Neural crest cell (in vitro differentiated cells): ENCODE measurements around the gene PON1. TPM values are rescaled to one million over a fixed set of nuclear protein-coding genes. Genes with fewer than 3 reads are reported as not detected.

Experiments used
- DNase-seq: peaks from one replicate; pipeline ENCODE4 v3.0.0; 2021; ENCODE audit warnings: low read depth, mixed read lengths, low spot score
- H3K27ac Mint-ChIP-seq: one replicate; pipeline ENCODE4 v1.8.0; 2021; ENCODE audit warnings: mild to moderate bottlenecking, mixed read lengths; ENCODE audit not compliant: unreplicated experiment
- H3K27me3 Mint-ChIP-seq: 2 replicates; pipeline ENCODE4 v1.8.0; 2021; ENCODE audit warnings: low read depth, mild to moderate bottlenecking, mixed read lengths
- H3K36me3 Mint-ChIP-seq: 2 replicates; pipeline ENCODE4 v1.8.0; 2021; ENCODE audit warnings: low read depth, mild to moderate bottlenecking, mixed read lengths
- H3K4me1 Mint-ChIP-seq: 2 replicates; pipeline ENCODE4 v1.8.0; 2021; ENCODE audit warnings: mixed read lengths
- H3K4me3 Mint-ChIP-seq: one replicate; pipeline ENCODE4 v1.8.0; 2021; ENCODE audit warnings: mild to moderate bottlenecking, mixed read lengths
- H3K9me3 Mint-ChIP-seq: 2 replicates; pipeline ENCODE4 v1.8.0; 2021; ENCODE audit warnings: mixed read lengths
- total RNA-seq: library from RNA; stranded (reverse); gene quantifications from 2 replicates; pipeline ENCODE4 v1.2.1, GENCODE V29; 2021
- TF ChIP-seq, protein P1 (sequence below): fragments of 200-600 bp; sonication (generic); conservative IDR thresholded peaks from 2 replicates; pipeline ENCODE4 v1.5.0; 2021; ENCODE audit warnings: antibody characterized with exemption, mild to moderate bottlenecking

Gene PON1
- total RNA-seq, 1 donor from 2014 or later = not detected

- peaks cover 12% of the 10 kb centered on the region for H3K9me3 Mint-ChIP-seq
- DNase-seq = no peak
- H3K4me3 Mint-ChIP-seq = no peak overlapping the region
- no peaks in the 10 kb centered on the region for H3K36me3 Mint-ChIP-seq
- TF ChIP-seq, protein P1, sequence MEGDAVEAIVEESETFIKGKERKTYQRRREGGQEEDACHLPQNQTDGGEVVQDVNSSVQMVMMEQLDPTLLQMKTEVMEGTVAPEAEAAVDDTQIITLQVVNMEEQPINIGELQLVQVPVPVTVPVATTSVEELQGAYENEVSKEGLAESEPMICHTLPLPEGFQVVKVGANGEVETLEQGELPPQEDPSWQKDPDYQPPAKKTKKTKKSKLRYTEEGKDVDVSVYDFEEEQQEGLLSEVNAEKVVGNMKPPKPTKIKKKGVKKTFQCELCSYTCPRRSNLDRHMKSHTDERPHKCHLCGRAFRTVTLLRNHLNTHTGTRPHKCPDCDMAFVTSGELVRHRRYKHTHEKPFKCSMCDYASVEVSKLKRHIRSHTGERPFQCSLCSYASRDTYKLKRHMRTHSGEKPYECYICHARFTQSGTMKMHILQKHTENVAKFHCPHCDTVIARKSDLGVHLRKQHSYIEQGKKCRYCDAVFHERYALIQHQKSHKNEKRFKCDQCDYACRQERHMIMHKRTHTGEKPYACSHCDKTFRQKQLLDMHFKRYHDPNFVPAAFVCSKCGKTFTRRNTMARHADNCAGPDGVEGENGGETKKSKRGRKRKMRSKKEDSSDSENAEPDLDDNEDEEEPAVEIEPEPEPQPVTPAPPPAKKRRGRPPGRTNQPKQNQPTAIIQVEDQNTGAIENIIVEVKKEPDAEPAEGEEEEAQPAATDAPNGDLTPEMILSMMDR = no peak
- peaks cover 13% of the 10 kb centered on the region for H3K27me3 Mint-ChIP-seq
- peaks cover 7% of the 10 kb centered on the region for H3K4me1 Mint-ChIP-seq
- H3K27ac Mint-ChIP-seq = no peak overlapping the region
These were observed 1.5 kb downstream of the PON1 start for GRCh38 chr7:95322854-95323253.

GRCh38 chr7:95322396-95322795 lies 1.9 kb downstream of the PON1 start:
- TF ChIP-seq, protein P1 = no peak
- Mint-ChIP-seq H3K4me3 (no peak overlapping the region), H3K27ac (no peak overlapping the region), H3K27me3 (peaks cover 13% of the 10 kb centered on the region), H3K36me3 (no peaks in the 10 kb centered on the region), H3K9me3 (peaks cover 7% of the 10 kb centered on the region), H3K4me1 (peaks cover 2% of the 10 kb centered on the region)
- DNase-seq = no peak

DNA sequence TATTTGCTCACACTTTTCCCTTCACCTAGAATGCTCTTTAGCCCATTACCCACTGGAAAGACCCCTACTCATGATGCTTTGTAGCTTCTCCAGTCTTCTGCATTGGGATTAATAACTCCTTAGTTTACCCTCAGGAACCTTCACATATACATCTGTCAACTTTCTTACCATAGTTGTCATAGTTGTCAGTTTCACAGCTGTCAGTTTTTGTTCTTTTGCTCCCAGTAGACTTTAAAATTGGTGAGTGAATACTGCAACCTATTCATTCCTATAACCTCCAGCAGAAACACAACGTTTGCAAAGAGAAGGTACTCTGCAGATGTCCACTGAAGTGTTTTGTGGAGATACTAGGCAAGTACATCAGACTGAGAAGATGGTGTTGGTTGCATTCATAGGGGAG lies 2.6 kb downstream of the PON1 start:
- no peak for DNase-seq
- peaks cover 5% of the 10 kb centered on the region for H3K9me3 Mint-ChIP-seq
- H3K27ac Mint-ChIP-seq = no peak overlapping the region
- no peaks in the 10 kb centered on the region for H3K36me3 Mint-ChIP-seq
- TF ChIP-seq, protein P1 = no peak
- no peaks in the 10 kb centered on the region for H3K4me1 Mint-ChIP-seq
- peaks cover 13% of the 10 kb centered on the region for H3K27me3 Mint-ChIP-seq
- H3K4me3 Mint-ChIP-seq = no peak overlapping the region

DNA sequence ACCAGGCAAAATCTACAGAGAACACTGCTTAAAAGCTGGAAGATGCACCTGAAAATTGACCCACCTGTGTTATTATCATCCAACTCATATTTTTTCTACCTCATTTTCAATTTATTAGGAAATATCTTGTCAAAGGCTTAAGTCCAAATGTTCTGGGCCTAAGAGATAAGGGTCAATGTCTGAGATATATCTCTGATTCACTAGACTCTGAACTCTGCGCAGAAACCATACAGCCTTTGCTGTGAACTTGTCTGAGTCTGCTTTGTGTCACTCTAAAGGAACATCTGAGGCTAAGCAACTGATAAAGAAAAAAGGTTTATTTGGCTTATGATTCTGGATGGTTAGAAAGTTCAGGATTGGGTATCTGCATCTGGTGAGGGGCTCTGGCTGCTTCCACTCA lies 3.7 kb downstream of the PON1 start:
- DNase-seq = no peak
- TF ChIP-seq, protein P1 = no peak
- H3K9me3 Mint-ChIP-seq = no peaks in the 10 kb centered on the region
- H3K27ac Mint-ChIP-seq = no peak overlapping the region
- no peaks in the 10 kb centered on the region for H3K4me1 Mint-ChIP-seq
- no peak overlapping the region for H3K4me3 Mint-ChIP-seq
- H3K27me3 Mint-ChIP-seq = peaks cover 13% of the 10 kb centered on the region
- H3K36me3 Mint-ChIP-seq = no peaks in the 10 kb centered on the region

DNA sequence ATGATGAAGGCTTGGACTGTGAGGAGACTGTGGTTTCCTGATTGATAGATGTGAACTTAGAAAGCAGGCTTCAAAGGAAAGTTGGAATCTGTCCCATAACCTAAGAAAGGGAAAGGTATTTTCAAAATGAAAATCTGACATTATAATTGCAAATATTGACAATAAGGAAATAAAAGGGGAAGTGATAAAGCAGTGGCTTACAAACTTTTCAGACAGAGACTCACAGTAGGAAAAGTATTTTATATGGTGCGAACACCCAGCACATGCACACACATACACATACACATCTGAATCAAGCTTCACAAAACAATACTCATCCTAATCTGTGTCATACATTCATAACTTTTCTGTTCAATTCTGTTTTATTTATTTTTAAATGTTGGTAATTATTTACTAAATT lies 4.8 kb downstream of the PON1 start:
- peaks cover 3% of the 10 kb centered on the region for H3K27me3 Mint-ChIP-seq
- H3K36me3 Mint-ChIP-seq = no peaks in the 10 kb centered on the region
- H3K4me1 Mint-ChIP-seq = no peaks in the 10 kb centered on the region
- DNase-seq = no peak
- no peak overlapping the region for H3K27ac Mint-ChIP-seq
- TF ChIP-seq, protein P1 = no peak
- no peaks in the 10 kb centered on the region for H3K9me3 Mint-ChIP-seq
- H3K4me3 Mint-ChIP-seq = no peak overlapping the region
